Measurements from ENCODE around the gene ABCB11. TPM values are rescaled to one million over a fixed set of nuclear protein-coding genes. Genes with fewer than 3 reads are reported as not detected.

ABCB11 gene
- total and polyA plus RNA-seq, 9 of the 15 experiments (the other 6 are each of a cell fraction or from before 2014, with no cell fraction given): 0.04 to 0.51 (median 0.10) TPM; not detected in 1

GRCh38 chr2:169034984-169035544 lies 3.9 kb upstream of the ABCB11 start (continued):
- TF ChIP-seq SMARCE1 (IDR thresholded peaks at IDR 0.05) (no peak), HMBOX1 (IDR thresholded peaks at IDR 0.05) (peak; percentile 48; the same call in 1 of the 2 replicates), CBFA2T2 (conservative IDR thresholded peaks at IDR 0.05) (no peak), ZNF184 (CRISPR knock-in tag; IDR thresholded peaks at IDR 0.05) (no peak), FOXA1 (IDR thresholded peaks at IDR 0.05; ENCODE audit: borderline replicate concordance) (no peak), THAP12 (CRISPR knock-in tag; IDR thresholded peaks at IDR 0.05) (no peak), KHSRP (IDR thresholded peaks at IDR 0.05) (no peak), TAF9B (IDR thresholded peaks at IDR 0.05; ENCODE audit: partially characterized antibody) (no peak), PYGO2 (tag; IDR thresholded peaks at IDR 0.05) (no peak), NR2F6 (CRISPR knock-in tag; IDR thresholded peaks at IDR 0.05) (no peak), HDAC3 (IDR thresholded peaks at IDR 0.05; ENCODE audit: borderline replicate concordance, partially characterized antibody) (no peak), FOXO4 (CRISPR knock-in tag; IDR thresholded peaks at IDR 0.05) (no peak), RFX5 (IDR thresholded peaks at IDR 0.05; ENCODE audit: low read depth, low read length) (no peak), ARID1B (IDR thresholded peaks at IDR 0.05) (no peak), SIN3A (IDR thresholded peaks at IDR 0.05; ENCODE audit: borderline replicate concordance in 2 of 2, control insufficient read depth in 1 of 2, low read depth in 2 of 2, low read length in 2 of 2) (no peak)
- TF ChIP-seq, protein P1, sequence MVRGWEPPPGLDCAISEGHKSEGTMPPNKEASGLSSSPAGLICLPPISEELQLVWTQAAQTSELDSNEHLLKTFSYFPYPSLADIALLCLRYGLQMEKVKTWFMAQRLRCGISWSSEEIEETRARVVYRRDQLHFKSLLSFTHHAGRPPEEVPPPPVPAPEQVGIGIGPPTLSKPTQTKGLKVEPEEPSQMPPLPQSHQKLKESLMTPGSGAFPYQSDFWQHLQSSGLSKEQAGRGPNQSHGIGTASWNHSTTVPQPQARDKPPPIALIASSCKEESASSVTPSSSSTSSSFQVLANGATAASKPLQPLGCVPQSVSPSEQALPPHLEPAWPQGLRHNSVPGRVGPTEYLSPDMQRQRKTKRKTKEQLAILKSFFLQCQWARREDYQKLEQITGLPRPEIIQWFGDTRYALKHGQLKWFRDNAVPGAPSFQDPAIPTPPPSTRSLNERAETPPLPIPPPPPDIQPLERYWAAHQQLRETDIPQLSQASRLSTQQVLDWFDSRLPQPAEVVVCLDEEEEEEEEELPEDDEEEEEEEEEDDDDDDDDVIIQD (CRISPR knock-in tag; IDR thresholded peaks at IDR 0.05): no peak
- TF ChIP-seq, protein P2, sequence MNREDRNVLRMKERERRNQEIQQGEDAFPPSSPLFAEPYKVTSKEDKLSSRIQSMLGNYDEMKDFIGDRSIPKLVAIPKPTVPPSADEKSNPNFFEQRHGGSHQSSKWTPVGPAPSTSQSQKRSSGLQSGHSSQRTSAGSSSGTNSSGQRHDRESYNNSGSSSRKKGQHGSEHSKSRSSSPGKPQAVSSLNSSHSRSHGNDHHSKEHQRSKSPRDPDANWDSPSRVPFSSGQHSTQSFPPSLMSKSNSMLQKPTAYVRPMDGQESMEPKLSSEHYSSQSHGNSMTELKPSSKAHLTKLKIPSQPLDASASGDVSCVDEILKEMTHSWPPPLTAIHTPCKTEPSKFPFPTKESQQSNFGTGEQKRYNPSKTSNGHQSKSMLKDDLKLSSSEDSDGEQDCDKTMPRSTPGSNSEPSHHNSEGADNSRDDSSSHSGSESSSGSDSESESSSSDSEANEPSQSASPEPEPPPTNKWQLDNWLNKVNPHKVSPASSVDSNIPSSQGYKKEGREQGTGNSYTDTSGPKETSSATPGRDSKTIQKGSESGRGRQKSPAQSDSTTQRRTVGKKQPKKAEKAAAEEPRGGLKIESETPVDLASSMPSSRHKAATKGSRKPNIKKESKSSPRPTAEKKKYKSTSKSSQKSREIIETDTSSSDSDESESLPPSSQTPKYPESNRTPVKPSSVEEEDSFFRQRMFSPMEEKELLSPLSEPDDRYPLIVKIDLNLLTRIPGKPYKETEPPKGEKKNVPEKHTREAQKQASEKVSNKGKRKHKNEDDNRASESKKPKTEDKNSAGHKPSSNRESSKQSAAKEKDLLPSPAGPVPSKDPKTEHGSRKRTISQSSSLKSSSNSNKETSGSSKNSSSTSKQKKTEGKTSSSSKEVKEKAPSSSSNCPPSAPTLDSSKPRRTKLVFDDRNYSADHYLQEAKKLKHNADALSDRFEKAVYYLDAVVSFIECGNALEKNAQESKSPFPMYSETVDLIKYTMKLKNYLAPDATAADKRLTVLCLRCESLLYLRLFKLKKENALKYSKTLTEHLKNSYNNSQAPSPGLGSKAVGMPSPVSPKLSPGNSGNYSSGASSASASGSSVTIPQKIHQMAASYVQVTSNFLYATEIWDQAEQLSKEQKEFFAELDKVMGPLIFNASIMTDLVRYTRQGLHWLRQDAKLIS (CRISPR knock-in tag; IDR thresholded peaks at IDR 0.05): no peak
